GM12878 (cell line): Measurements from ENCODE around the gene IL17RE. TPM values are rescaled to one million over a fixed set of nuclear protein-coding genes. Genes with fewer than 3 reads are reported as not detected.

Source experiments
- ASH2L ChIP-seq: fragments of 300-600, 200-600 bp; sonication (generic); IDR thresholded peaks from 2 replicates; pipeline ENCODE4 v1.6.1; 2017; ENCODE audit warnings: low read depth, mild to moderate bottlenecking, borderline replicate concordance
- ATF2 ChIP-seq: IDR thresholded peaks from 2 replicates; pipeline ENCODE4 v1.6.1; 2012; ENCODE audit warnings: low read length, inconsistent platforms
- BACH1 ChIP-seq: fragments of 450-650 bp; IDR thresholded peaks from 2 replicates; pipeline ENCODE4 v1.6.1; 2017; ENCODE audit warnings: mild to moderate bottlenecking, borderline replicate concordance
- BRCA1 ChIP-seq: IDR thresholded peaks from 2 replicates; pipeline ENCODE4 v1.6.1; 2011; ENCODE audit warnings: low read depth, low read length, improper control_type of control experiment
- CEBPB ChIP-seq, 2 experiments: fragments of 150-350 bp in 1 of 2; IDR thresholded peaks; 2 replicates each; pipeline ENCODE4 v1.6.1; 2012 to 2014; ENCODE audit warnings: low read depth in 2 of 2, low read length in 2 of 2, borderline replicate concordance in 1 of 2, inconsistent platforms in 1 of 2
- CHD4 ChIP-seq: fragments of 200-600 bp; sonication (generic); IDR thresholded peaks from 2 replicates; pipeline ENCODE4 v1.6.1; 2016; ENCODE audit warnings: mild to moderate bottlenecking
- CREM ChIP-seq: IDR thresholded peaks from 2 replicates; pipeline ENCODE4 v1.6.1; 2014; ENCODE audit warnings: antibody characterized with exemption, low read depth
- DPF2 ChIP-seq: fragments of 450-650 bp; IDR thresholded peaks from 2 replicates; pipeline ENCODE4 v1.6.1; 2017; ENCODE audit warnings: mild to moderate bottlenecking
- EGR1 ChIP-seq, 2 experiments: IDR thresholded peaks; 1 replicate in 1 of 2; 2 replicates in 1 of 2; pipeline ENCODE4 v1.6.1; 2011 to 2012; ENCODE audit warnings: low read depth in 2 of 2, low read length in 2 of 2, borderline replicate concordance in 1 of 2, mild to moderate bottlenecking in 1 of 2, moderate library complexity in 1 of 2
- FOXM1 ChIP-seq: IDR thresholded peaks from 2 replicates; pipeline ENCODE4 v1.6.1; 2012; ENCODE audit warnings: low read depth, mild to moderate bottlenecking, inconsistent platforms, low read length, moderate library complexity
- IKZF2 ChIP-seq, 2 experiments: fragments of 450-650 bp; IDR thresholded peaks; 2 replicates each; pipeline ENCODE4 v1.6.1; 2017; ENCODE audit warnings: mild to moderate bottlenecking in 2 of 2, moderate library complexity in 2 of 2
- IRF3 ChIP-seq: fragments of 450-650 bp; IDR thresholded peaks from 2 replicates; pipeline ENCODE4 v1.6.1; 2014; ENCODE audit warnings: mild to moderate bottlenecking
- MXI1 ChIP-seq: fragments of 150-350 bp; IDR thresholded peaks from 2 replicates; pipeline ENCODE4 v1.6.1; 2011; ENCODE audit warnings: low read depth, mild to moderate bottlenecking, inconsistent platforms, low read length, improper control_type of control experiment
- NFXL1 ChIP-seq: fragments of 450-650 bp; IDR thresholded peaks from 2 replicates; pipeline ENCODE4 v1.6.1; 2017; ENCODE audit warnings: antibody characterized with exemption, mild to moderate bottlenecking, borderline replicate concordance
- RAD21 ChIP-seq: IDR thresholded peaks from 2 replicates; pipeline ENCODE4 v1.6.1; 2011; ENCODE audit warnings: mild to moderate bottlenecking, low read depth, low read length, moderate library complexity; ENCODE audit not compliant: insufficient read depth
- RBBP5 ChIP-seq: fragments of 200-600 bp; sonication (generic); conservative IDR thresholded peaks from 2 replicates; pipeline ENCODE4 v1.6.1; 2016
- RFX5 ChIP-seq: IDR thresholded peaks from 2 replicates; pipeline ENCODE4 v1.6.1; 2011; ENCODE audit warnings: low read depth, low read length, improper control_type of control experiment
- RUNX3 ChIP-seq: IDR thresholded peaks from 2 replicates; pipeline ENCODE4 v1.6.1; 2012; ENCODE audit warnings: low read length, inconsistent platforms
- SIX5 ChIP-seq: IDR thresholded peaks from 2 replicates; pipeline ENCODE4 v1.6.1; 2011; ENCODE audit warnings: mild to moderate bottlenecking, low read depth, low read length, moderate library complexity; ENCODE audit not compliant: severe bottlenecking
- SMAD5 ChIP-seq: IDR thresholded peaks from 2 replicates; pipeline ENCODE4 v1.6.1; 2016; ENCODE audit warnings: antibody characterized with exemption, low read depth
- SRF ChIP-seq, 2 experiments: IDR thresholded peaks; 2 replicates each; pipeline ENCODE4 v1.6.1; 2011; ENCODE audit warnings: low read depth in 2 of 2, low read length in 2 of 2, mild to moderate bottlenecking in 1 of 2, moderate library complexity in 1 of 2
- SUPT20H ChIP-seq: IDR thresholded peaks from 2 replicates; pipeline ENCODE4 v1.6.1; 2011; ENCODE audit warnings: low read depth, mild to moderate bottlenecking, low read length, moderate library complexity, borderline replicate concordance; ENCODE audit not compliant: control insufficient read depth
- TARDBP ChIP-seq: IDR thresholded peaks from 2 replicates; pipeline ENCODE4 v1.6.1; 2016; ENCODE audit warnings: borderline replicate concordance
- WRNIP1 ChIP-seq: IDR thresholded peaks from 2 replicates; pipeline ENCODE4 v1.6.1; 2011; ENCODE audit warnings: low read depth, low read length, improper control_type of control experiment, borderline replicate concordance
- YBX1 ChIP-seq: fragments of 450-650 bp; IDR thresholded peaks from 2 replicates; pipeline ENCODE4 v1.6.1; 2016; ENCODE audit warnings: antibody characterized with exemption
- polyA plus RNA-seq, 11 experiments: library from polyadenylated mRNA; depleted of rRNA in 4 of 11; unstranded in 6 of 11; stranded (reverse) in 5 of 11; fragments of >200 nt; fragmentation: Nextera tagmentation in 4 of 11; fragmentation: Illumina TruSeq in 1 of 11; extraction: Ambion mirVana in 4 of 11; extraction: Trizol in 1 of 11; gene quantifications; 1 replicate in 1 of 11; 2 replicates in 10 of 11; pipeline versions ENCODE4 v1.2.1 to v1.2.3, GENCODE V29; 2011 to 2016; ENCODE audit warnings: inconsistent platforms in 2 of 11, missing spikeins in 2 of 11, low read depth in 1 of 11
- total RNA-seq, 4 experiments: library from RNA; depleted of rRNA in 3 of 4; stranded (reverse); fragments of >200 nt in 3 of 4; fragmentation: Illumina TruSeq in 1 of 4; extraction: Trizol in 1 of 4; gene quantifications; 2 replicates each; pipeline versions ENCODE4 v1.2.1 to v1.2.3, GENCODE V29; 2013 to 2021
- TF ChIP-seq, protein P1 (sequence below): fragments of 450-650 bp; IDR thresholded peaks from 2 replicates; pipeline ENCODE4 v1.6.1; 2016; ENCODE audit warnings: mild to moderate bottlenecking
- TF ChIP-seq, protein P2 (sequence below): IDR thresholded peaks from 2 replicates; pipeline ENCODE4 v1.6.1; 2011; ENCODE audit warnings: borderline replicate concordance, low read depth, mild to moderate bottlenecking, moderate library complexity, mixed read lengths, low read length; ENCODE audit not compliant: insufficient read depth; ENCODE audit errors: extremely low read length

IL17RE gene
- total and polyA plus RNA-seq, 10 of the 15 experiments (the other 5 are each of a cell fraction or from before 2014, with no cell fraction given), result 0.04 to 0.51 (median 0.12) TPM; not detected in 2

DNA sequence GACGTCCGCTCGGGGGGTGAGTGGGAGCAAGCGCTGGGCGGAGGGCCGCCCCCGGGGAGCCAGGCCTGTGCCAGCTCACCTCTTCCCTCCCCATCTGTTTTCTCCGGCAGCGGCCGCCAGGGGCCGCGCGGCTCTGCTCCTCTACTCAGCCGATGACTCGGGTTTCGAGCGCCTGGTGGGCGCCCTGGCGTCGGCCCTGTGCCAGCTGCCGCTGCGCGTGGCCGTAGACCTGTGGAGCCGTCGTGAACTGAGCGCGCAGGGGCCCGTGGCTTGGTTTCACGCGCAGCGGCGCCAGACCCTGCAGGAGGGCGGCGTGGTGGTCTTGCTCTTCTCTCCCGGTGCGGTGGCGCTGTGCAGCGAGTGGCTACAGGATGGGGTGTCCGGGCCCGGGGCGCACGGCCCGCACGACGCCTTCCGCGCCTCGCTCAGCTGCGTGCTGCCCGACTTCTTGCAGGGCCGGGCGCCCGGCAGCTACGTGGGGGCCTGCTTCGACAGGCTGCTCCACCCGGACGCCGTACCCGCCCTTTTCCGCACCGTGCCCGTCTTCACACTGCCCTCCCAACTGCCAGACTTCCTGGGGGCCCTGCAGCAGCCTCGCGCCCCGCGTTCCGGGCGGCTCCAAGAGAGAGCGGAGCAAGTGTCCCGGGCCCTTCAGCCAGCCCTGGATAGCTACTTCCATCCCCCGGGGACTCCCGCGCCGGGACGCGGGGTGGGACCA is 30.4 kb downstream of the IL17RE start (continued):
- no peak for TF ChIP-seq CEBPB (IDR thresholded peaks at IDR 0.05; ENCODE audit: borderline replicate concordance in 1 of 2, low read depth in 2 of 2, low read length in 2 of 2)
- TF ChIP-seq RBBP5, result no peak
- TF ChIP-seq IKZF2 (IDR thresholded peaks at IDR 0.05), result peak in 1 of 2 experiments; percentile 46; a peak in 1 of 4 replicates
- 0 out of 2 replicates have a peak, but pooled peaks have one; percentile 63 for TF ChIP-seq DPF2
- TF ChIP-seq ASH2L, result no peak
- peak; percentile 56 for TF ChIP-seq MXI1
- 0 out of 4 replicates have a peak, but pooled peaks of 1 of the 2 experiments have one; percentile 56 for TF ChIP-seq SRF (IDR thresholded peaks at IDR 0.05; ENCODE audit: low read depth in 2 of 2, low read length in 2 of 2)
- no peak for TF ChIP-seq WRNIP1
- TF ChIP-seq CHD4, result no peak
- TF ChIP-seq FOXM1, result no peak; the same call in 1 of the 2 replicates
- no peak for TF ChIP-seq RFX5
- TF ChIP-seq BACH1, result peak; percentile 73
- TF ChIP-seq SIX5, result no peak
- TF ChIP-seq TARDBP, result no peak
- peak; percentile 15; the same call in 1 of the 2 replicates for TF ChIP-seq RUNX3
- peak; percentile 61 for TF ChIP-seq RAD21
- TF ChIP-seq EGR1 (IDR thresholded peaks at IDR 0.05; ENCODE audit: borderline replicate concordance in 1 of 2, low read depth in 2 of 2, low read length in 2 of 2), result peak in 1 of 2 experiments; percentile 78; a peak in 1 of 3 replicates
- TF ChIP-seq SMAD5, result no peak
- TF ChIP-seq CREM, result peak; percentile 42; the same call in 1 of the 2 replicates
- no peak for TF ChIP-seq NFXL1
- TF ChIP-seq YBX1, result no peak
- TF ChIP-seq SUPT20H, result no peak
- no peak for TF ChIP-seq ATF2
- TF ChIP-seq, protein P1, sequence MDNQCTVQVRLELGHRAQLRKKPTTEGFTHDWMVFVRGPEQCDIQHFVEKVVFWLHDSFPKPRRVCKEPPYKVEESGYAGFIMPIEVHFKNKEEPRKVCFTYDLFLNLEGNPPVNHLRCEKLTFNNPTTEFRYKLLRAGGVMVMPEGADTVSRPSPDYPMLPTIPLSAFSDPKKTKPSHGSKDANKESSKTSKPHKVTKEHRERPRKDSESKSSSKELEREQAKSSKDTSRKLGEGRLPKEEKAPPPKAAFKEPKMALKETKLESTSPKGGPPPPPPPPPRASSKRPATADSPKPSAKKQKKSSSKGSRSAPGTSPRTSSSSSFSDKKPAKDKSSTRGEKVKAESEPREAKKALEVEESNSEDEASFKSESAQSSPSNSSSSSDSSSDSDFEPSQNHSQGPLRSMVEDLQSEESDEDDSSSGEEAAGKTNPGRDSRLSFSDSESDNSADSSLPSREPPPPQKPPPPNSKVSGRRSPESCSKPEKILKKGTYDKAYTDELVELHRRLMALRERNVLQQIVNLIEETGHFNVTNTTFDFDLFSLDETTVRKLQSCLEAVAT, result no peak; the same call in 1 of the 2 replicates
- no peak for TF ChIP-seq BRCA1
- TF ChIP-seq, protein P2, sequence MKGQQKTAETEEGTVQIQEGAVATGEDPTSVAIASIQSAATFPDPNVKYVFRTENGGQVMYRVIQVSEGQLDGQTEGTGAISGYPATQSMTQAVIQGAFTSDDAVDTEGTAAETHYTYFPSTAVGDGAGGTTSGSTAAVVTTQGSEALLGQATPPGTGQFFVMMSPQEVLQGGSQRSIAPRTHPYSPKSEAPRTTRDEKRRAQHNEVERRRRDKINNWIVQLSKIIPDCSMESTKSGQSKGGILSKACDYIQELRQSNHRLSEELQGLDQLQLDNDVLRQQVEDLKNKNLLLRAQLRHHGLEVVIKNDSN, result no peak
- TF ChIP-seq IRF3, result no peak
